Common myeloid progenitor, CD34-positive (primary cell): ENCODE measurements around the gene CPOX.

ENCODE experiments used
- CTCF ChIA-PET: fragments of 350-600 bp; sonication (Branson Sonifier 250); formaldehyde crosslinking; loops from one replicate; lab custom pipeline; 2021; ENCODE audit warnings: antibody characterized with exemption; lab: Charles Lee
- POLR2A ChIA-PET: fragments of 350-600 bp; sonication (Branson Sonifier 250); formaldehyde crosslinking; loops from one replicate; lab custom pipeline; 2021; ENCODE audit warnings: antibody characterized with exemption; lab: Charles Lee
- DNase-seq, 3 donors: peaks; one replicate each; pipeline versions ENCODE4 v3.0.0 to v3.0.0-alpha.2; 2013
- H3K27ac ChIP-seq, 2 experiments: 1 replicate in 1 of 2; 2 replicates in 1 of 2; pipeline ENCODE4 v1.7.0; 2013; ENCODE audit warnings: inconsistent platforms in 2 of 2, low read length in 2 of 2, mild to moderate bottlenecking in 2 of 2, low read depth in 1 of 2, moderate library complexity in 1 of 2; ENCODE audit not compliant: severe bottlenecking in 2 of 2, insufficient read depth in 1 of 2, poor library complexity in 1 of 2
- H3K27me3 ChIP-seq, 5 experiments: replicated peaks in 2 of 5; 1 replicate in 3 of 5; 2 replicates in 2 of 5; pipeline versions ENCODE4 v1.6.1 to v1.7.0; 2013; ENCODE audit warnings: low read length in 4 of 5, mild to moderate bottlenecking in 2 of 5, moderate library complexity in 2 of 5, inconsistent platforms in 1 of 5; ENCODE audit not compliant: insufficient read depth in 5 of 5, control insufficient read depth in 4 of 5
- H3K36me3 ChIP-seq, 4 experiments: 1 replicate in 2 of 4; 2 replicates in 2 of 4; pipeline versions ENCODE4 v1.6.1 to v1.7.0; 2013; ENCODE audit warnings: low read length in 3 of 4, control low read depth in 1 of 4, mild to moderate bottlenecking in 1 of 4; ENCODE audit not compliant: control insufficient read depth in 4 of 4, insufficient read depth in 4 of 4
- H3K4me1 ChIP-seq, 4 experiments: 1 replicate in 3 of 4; 2 replicates in 1 of 4; pipeline versions ENCODE4 v1.6.1 to v1.7.1; 2013; ENCODE audit warnings: low read length in 3 of 4, mild to moderate bottlenecking in 3 of 4, control low read depth in 1 of 4, inconsistent platforms in 1 of 4, moderate library complexity in 1 of 4; ENCODE audit not compliant: control insufficient read depth in 4 of 4, insufficient read depth in 4 of 4; ENCODE audit errors: control extremely low read depth in 1 of 4
- H3K4me3 ChIP-seq, 7 experiments: 1 replicate in 4 of 7; 2 replicates in 3 of 7; pipeline versions ENCODE4 v1.5.1 to v1.7.0; 2013; ENCODE audit warnings: mild to moderate bottlenecking in 7 of 7, low read length in 6 of 7, moderate library complexity in 6 of 7, inconsistent platforms in 2 of 7, low read depth in 2 of 7, control low read depth in 1 of 7; ENCODE audit not compliant: insufficient read depth in 4 of 7, control insufficient read depth in 1 of 7; ENCODE audit errors: extremely low read depth in 1 of 7
- H3K9me3 ChIP-seq, 5 experiments: 1 replicate in 4 of 5; 2 replicates in 1 of 5; pipeline versions ENCODE4 v1.6.1 to v1.7.1; 2013; ENCODE audit warnings: low read length in 4 of 5, mild to moderate bottlenecking in 2 of 5, inconsistent platforms in 1 of 5, low read depth in 1 of 5, moderate library complexity in 1 of 5; ENCODE audit not compliant: control insufficient read depth in 4 of 5, insufficient read depth in 2 of 5; ENCODE audit errors: control extremely low read depth in 1 of 5
- WGBS: methylation state at CpG from one replicate; pipeline ENCODE4 v1.1.5; 2013; ENCODE audit not compliant: insufficient coverage; 5-methylcytosine and 5-hydroxymethylcytosine counted together

The CPOX gene

GRCh38 chr3:98531622-98532274 is 61.7 kb downstream of the CPOX start, which contains the start of gene GPR15:
GPR15 (plus strand) TSS chr3:98531978; CDS start chr3:98532034, 56 bp downstream.
- Histone ChIP-seq H3K4me1 (peaks cover 0 to 13% (median 0%) of the 10 kb centered on the region in 4 experiments), H3K36me3 (no peaks in the 10 kb centered on the region), H3K27me3 (no peaks in the 10 kb centered on the region), H3K27ac (no peak within 1 kb of the TSS), H3K4me3 (no peak within 1 kb of the TSS), H3K9me3 (no peaks in the 10 kb centered on the region)
- ChIA-PET POLR2A (no interaction called here), CTCF (no interaction called here)
- DNase-seq = no peak
- 100% methylated on average over 5 of the region's 7 CpGs for WGBS

- Histone ChIP-seq H3K9me3 (no peaks in the 10 kb centered on the region), H3K4me3 (no peak overlapping the region), H3K27me3 (no peaks in the 10 kb centered on the region), H3K27ac (no peak overlapping the region), H3K4me1 (peaks cover 0 to 13% (median 0%) of the 10 kb centered on the region in 4 experiments), H3K36me3 (no peaks in the 10 kb centered on the region)
- no peak for DNase-seq
- CTCF ChIA-PET = interaction anchor here (0.8 kb wide), 1 partner anchor 72 kb away, joined by 3 read pairs; no protein-coding TSS in a partner anchor
- POLR2A ChIA-PET = no interaction called here
- no CpG with 5 or more reads among the region's 2 CpGs for WGBS
These were observed 62.7 kb downstream of the CPOX start for GRCh38 chr3:98530676-98531075.

- no peak for DNase-seq
- POLR2A ChIA-PET = no interaction called here
- no peak overlapping the region for H3K4me3 ChIP-seq
- H3K9me3 ChIP-seq = no peaks in the 10 kb centered on the region
- H3K27me3 ChIP-seq = no peaks in the 10 kb centered on the region
- peaks cover 0 to 17% (median 0%) of the 10 kb centered on the region in 4 experiments for H3K4me1 ChIP-seq
- CTCF ChIA-PET = interaction anchor here (0.8 kb wide), 1 partner anchor 72 kb away, joined by 3 read pairs; no protein-coding TSS in a partner anchor
- H3K36me3 ChIP-seq = no peaks in the 10 kb centered on the region
- H3K27ac ChIP-seq = no peak overlapping the region
- 95% methylated on average over 5 of the region's 8 CpGs for WGBS
These were observed 63.5 kb downstream of the CPOX start for GRCh38 chr3:98529856-98530459.
